Hypothalamus (tissue), 51 donors: ENCODE results near the gene TCTN2.
A peak's percentile ranks its signal among the peaks of the same experiment; 100 is the strongest.

Experiments used
- DNase-seq, 51 donors: peaks; one replicate each; lab custom pipeline; 2025; lab: John Stamatoyannopoulos, UW

TCTN2 gene

DNA sequence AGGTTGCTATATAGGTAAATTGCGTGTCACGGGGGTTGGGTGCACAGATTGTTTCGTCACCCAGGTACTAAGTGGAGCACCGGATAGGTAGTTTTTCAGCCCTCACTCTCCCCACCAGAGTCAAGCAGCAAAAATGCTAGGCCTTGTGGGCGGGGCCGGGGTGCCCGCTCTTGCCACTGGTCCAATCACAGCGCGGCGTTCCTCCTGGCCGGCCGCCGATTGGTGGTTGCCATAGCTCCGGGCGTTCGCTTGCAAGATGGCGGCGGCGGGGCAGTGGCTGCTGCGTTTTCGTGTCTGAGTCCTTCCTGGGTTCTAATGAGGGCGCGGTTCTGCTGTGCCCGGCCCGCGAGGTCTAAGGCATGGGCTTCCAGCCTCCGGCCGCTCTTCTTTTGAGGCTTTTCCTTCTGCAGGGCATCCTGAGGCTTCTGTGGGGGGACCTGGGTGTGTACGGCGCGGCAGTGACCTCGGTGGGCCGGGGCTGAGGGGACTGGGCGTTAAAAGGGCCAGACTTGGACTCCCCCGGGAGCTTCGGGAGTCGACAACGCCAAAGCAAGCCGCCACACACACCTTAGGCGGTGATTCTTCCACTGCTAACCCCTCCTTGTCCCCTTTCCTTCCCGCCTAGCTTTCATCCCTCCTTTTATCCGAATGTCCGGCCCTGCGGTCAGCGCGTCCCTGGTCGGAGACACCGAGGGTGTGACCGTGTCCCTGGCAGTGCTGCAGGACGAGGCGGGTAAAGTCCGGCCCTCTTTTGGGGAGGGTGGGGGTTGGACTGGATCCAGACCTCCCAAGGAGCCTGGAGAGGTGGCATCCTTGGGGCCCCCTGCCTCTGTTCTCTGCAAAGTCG lies at the start of gene TCTN2:
Gene TCTN2, plus strand, starts transcription at position 232 of the 847 bp plus-strand sequence. Its CDS starts 128 bp downstream, at position 360.
- peak; percentile 33 to 96 (median 87) for DNase-seq

DNA sequence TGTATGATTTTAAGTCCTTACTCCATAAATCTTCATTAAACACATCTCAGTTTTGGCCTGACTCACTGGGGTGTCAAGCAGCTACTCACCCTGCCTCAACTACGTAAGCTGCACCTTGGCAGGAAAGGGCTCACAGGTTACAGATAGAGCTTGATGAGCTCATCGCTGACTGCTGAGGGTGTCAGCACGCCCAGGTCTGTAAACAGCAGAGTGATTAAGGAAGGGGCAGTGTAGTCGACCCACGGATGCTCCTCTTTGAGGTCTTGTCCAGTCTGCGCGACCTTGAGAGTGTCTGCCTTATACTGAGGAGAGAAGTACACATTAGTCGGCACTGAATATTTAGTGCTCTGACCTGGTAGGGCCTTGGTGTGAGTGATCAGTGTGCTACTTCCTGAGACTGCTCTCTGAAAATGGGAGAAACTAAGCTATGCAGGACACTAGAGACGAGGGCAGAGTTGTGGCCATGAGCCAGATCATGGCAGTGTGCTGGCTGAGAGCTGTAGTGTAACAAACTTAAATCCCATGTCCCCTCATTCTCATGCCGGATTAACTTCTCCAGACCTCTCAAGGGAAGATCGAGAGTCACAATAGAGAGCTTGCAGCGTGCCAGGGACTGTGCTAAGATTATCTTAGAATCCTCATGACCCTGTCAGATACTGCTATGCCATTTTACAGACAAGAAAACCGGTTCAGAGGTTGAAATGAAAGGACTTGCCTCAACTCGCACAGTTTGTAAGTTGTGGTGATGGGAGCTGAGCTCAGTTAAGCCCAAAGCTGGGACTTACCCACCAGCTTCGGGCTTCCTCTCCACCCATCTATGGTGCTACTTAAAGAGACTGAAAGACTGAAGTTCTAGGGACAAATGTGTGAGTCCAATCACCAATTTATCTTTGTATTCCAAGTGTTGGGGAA lies 49.0 kb upstream of the TCTN2 start:
- no peak for DNase-seq

DNA sequence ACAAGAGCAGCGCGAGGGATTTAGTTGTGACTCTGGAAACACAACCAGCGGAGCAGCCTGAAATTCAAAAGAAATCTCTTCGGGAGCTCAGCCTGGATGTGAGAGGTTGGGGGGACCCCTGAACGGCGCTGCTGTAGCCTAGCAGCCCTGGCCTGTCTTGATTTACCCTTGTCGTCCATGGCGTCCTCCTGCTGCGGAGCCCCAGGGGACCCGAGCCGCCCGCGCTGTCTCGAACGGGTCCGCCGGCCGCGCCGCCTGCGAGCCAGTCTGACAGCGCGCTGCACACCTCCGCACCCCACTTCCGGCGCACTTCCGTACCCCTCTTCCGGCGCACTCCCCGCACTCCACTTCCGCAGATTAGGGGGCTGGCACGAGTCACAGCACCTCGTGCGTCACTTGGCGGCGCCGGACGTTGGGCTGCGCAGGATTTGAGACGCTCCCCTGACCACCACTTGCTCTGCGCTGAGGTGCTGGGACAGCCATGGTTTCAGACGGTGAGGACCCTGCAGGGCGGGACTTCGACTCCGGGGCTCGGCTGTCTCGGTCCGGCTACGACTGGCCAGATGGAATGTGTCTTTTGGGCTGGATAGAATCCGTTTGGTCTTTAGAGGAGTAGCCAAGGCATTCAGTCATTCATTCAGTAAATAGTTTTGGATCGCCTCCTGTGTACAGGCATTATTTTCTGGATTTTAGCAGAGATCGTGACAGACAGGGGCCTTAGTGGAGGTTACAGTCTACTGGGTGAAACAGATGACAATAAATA lies 37.4 kb upstream of the TCTN2 start, which contains the start of the genes EIF2B1 and GTF2H3:
Gene EIF2B1, minus strand, starts transcription at position 308 of the 763 bp plus-strand sequence. Its CDS starts 129 bp downstream, at position 179.
Gene GTF2H3, plus strand, starts transcription at position 451 of the 763 bp plus-strand sequence. Its CDS starts 31 bp downstream, at position 482.
- DNase-seq, result peak; percentile 76 to 99 (median 95)

DNA sequence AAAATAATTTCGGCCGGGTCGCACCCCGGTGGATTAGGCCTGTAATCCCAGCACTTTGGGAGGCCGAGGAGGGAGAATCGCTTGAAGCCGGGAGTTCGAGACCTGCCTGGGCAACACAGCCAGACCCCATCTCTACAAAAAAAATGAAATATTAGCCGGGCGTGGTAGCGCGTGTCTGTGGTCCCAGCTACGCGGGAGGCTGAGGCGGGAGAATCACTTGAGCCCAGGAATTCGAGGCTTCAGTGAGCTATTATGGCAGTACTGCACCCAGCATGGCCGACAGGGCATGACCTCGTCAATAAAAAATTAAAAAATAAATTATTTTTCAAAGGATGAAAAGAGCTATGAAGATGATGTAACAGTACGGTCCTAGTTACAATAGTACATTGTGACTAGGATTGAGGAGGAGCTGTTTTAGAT lies 36.8 kb upstream of the TCTN2 start:
- DNase-seq, result no peak

DNA sequence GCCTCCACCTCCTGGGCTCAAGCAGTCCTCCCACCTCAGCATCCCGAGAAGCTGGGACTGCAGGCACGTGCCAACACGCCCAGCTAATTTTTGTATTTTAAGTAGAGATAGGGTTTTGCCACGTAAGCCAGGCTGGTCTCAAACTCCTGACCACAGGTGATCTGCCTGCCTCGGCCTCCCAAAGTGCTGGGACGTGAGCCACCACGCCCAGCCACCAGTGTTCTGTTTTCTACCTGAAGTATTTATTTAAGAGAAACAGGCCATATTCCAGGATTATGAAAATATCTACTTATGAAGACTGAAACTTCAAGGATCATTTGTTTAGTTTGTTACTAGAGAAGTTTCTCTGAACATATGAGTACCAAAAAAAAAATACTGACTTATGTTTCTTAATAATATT lies 27.0 kb upstream of the TCTN2 start:
- DNase-seq, result no peak

DNA sequence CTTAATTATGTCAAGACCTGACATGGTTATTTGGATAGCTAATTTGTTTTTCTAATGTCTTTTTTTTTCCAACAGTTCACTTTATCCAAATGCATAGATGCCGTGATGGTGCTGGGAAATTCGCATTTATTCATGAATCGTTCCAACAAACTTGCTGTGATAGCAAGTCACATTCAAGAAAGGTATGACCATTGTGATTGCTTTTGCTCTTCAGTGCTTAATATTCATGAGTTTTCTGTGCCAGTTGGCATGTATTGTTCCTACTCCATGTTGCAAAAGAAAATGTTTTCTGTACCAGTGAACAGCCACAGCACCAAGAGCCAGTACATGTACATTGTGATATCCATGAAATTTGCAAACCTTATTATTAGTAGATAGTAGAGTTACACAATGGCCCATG lies 25.5 kb upstream of the TCTN2 start:
- DNase-seq, result no peak

DNA sequence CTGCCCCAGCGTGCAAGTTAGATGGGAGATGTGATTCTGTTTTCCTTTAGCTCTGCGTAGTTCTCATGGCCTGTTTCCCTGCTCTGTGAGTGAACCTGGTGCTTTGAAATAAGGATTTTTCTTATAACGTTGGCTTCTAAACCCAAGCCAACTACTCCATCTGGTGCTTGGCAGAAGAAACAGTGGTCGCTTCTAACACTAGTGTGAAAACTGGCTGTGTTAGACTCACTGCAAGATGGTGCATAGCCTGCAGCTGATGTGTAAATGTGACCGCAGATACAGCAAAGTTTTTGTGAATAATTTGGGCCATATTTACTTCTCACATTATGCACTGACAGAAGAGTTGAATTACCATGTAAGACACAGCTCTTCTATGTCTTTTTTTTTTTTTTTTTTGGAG lies 25.0 kb upstream of the TCTN2 start:
- DNase-seq, result no peak

DNA sequence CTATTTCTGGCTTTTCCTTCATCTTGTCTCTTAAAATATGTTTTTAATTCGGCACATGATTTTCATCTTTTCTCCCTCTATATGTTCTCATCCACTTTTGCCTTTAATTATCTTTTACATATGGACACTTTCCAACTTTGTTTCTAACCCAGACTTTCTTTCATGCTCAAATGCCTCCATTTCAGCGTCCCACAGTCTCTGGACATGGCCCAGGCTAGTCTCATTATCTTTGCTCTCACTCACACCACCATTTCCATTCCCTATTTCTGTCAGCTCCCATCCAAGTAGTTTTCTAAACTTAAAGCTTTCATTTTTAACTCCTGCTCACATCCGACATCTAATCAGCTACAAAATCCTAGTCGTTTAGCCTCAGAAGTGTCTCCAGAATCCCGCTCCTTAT lies 22.5 kb upstream of the TCTN2 start:
- DNase-seq, result no peak

DNA sequence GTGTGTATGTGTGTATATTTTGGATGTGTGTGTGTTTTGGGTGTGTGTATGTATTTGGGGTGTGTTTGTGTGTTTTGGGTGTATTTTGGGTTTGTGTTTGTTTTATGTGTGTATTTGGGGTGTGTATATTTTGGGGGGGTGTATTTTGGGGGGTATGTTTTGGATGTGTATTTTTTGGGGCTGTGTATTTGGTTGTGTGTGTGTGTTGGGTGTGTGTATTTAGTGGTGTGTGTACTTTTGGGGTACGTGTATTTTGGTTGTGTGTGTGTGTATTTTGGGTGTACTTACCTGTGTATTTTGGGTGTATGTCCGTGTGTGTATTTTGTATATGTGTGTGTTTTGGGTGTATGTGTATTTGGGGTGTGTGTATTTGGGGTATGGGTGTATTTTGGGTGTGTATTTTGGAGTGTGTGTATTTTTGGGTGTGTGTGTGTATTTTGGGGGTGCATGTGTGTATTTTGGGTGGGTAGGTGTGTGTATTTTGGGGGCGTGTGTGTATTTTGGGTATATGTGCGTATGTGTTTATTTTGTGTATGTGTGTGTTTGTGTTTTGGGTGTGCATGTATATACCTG lies 16.7 kb upstream of the TCTN2 start:
- no peak for DNase-seq

DNA sequence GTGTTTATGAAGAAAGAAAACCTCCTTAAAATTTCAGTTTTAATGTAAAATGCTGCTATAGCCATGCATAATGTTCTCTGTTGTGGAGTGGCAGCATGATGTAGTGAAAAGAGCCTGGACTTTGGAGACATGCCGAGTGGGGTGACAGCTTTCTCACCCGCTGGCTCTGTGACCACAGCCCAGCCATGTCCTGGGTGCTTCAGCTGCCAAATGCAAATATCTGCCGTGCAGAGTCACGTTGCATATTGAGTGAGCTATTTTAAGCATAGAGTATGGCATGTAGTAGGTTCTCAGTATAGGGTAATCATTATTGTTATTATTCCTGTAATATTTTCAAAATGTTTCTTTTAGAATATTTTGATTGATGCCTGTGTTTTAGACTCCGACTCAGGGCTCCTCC lies 15.5 kb upstream of the TCTN2 start:
- DNase-seq, result peak in 2 of 51 donors; percentile 1 to 6

DNA sequence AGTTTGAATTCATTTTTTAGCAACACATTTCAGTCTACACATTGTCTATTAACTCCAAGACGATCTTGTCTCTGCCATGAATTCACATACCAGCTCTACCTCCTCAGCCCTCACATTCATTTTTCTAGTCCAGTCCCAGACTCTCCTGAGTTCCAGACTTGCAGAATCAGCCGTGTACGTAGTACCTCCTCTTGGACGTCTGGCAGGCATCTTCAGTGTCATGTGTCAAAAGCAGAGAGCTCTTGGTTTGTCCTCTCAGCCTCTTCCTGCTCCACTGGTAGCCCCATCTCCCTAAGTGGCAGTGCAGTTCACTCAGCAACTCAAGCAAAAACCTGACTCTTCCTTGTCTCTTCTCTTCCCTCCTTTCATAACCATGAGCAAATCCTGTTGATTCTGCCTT lies 14.5 kb upstream of the TCTN2 start:
- DNase-seq, result no peak

DNA sequence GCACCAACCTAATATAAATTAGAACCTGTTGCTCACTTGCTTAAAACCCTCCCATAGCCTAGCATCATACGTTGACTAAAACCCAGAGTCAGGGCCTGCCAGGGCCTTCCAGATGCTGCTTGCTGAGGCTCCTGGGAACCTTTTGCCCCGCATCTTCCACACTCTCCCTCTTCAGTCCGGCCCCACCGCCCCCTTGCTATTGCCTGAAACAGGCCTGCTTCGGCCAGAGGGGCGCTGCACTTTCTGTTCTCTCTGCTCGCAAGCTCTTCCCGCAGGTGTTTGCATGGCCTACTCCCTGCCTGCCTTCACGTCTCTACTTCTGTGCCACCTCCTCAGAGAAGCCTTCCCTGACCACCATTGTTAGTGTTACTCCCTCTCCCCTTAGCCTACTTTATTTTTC lies 13.7 kb upstream of the TCTN2 start:
- DNase-seq, result no peak

DNA sequence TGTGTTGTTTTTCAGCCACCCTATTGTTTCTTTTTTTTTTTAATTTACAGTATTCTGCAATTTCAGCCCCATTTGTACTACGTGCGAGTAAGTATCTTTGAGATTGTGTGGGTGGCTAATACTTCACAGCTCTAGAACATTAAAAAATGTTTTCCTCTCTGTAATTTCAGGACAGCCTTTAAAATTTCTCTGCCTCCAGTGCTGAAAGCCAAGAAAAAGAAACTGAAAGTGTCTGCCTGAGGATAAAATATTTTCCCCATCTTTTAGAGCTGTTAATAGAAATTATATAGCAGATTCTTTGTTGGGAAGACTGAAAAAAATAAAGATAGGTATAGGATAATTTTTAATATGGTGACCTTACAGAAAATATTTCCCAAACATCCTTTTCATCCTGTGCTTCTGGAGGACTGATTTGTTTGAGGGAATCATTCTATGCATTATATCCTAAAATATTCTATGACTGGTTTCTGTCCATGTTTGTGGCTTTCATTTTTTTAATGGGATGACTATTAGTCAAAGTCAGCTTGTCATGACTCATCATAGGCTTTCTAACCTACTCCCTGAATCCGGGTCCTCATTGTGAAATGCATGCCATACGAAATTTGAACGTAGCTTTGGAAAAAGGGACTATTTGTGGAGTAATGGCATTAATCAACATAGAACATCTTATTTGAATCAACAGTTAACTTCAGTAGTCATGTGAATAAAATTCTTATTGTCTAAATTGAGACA lies 10.8 kb upstream of the TCTN2 start:
- DNase-seq, result no peak

DNA sequence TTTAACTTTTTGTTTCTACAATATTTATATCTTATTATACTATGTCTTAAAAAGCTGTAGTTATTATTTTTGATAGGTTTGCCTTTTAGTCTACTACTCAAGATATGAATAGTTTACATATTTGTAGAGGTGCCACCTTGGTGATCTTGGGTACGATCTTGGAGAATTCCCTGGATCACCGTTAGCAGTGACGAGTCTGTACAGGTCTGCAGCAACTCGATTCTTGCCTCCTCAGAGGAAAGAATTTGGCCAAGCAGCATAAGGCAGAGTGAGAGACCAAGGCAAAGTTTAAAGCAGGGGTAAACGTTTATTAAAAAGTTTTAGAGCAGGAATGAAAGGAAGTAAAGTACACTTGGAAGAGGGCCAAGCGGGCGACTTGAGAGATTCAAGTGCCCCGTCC lies 3.1 kb upstream of the TCTN2 start:
- DNase-seq, result no peak

DNA sequence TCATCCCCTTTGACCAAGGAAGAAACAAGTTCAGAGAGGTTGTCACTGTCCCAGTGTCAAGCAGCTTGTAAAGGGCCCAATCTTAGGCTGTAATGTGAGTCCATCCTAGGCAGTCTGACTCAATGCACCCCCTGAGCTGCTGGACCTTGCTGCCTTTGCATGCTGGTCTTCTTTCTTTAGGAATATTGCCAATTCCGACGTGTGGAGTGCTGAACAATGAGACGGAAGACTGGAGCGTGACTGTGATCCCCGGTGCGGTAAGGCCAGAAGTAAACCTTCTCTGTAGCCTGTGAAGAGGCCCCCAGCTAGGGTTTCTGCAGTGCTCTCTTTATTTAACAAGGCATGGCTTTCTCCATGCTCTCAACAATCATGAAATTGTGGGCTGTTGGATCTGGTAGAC lies 963 bp downstream of the TCTN2 start:
- peak in 2 of 51 donors; percentile 4 to 7 for DNase-seq

DNA sequence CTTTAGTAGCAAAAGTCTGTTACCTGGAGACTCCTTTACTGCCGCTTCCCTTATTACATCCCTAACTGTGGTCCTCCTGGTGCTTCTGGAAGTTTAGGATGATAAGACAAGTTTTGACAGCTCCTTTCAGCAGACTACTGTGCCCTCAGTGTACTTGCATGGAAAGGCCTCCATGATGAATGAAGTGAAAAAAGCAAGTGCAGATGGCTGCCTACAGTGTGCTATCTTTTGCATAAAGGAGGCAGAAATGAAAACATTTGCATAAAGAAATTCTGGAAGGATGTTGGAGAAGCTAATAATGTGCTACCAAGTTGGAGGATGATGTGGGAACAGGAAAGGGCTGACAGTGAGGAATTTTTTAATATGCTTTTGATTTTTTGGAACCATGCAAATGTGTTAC lies 4.5 kb downstream of the TCTN2 start:
- DNase-seq, result no peak

DNA sequence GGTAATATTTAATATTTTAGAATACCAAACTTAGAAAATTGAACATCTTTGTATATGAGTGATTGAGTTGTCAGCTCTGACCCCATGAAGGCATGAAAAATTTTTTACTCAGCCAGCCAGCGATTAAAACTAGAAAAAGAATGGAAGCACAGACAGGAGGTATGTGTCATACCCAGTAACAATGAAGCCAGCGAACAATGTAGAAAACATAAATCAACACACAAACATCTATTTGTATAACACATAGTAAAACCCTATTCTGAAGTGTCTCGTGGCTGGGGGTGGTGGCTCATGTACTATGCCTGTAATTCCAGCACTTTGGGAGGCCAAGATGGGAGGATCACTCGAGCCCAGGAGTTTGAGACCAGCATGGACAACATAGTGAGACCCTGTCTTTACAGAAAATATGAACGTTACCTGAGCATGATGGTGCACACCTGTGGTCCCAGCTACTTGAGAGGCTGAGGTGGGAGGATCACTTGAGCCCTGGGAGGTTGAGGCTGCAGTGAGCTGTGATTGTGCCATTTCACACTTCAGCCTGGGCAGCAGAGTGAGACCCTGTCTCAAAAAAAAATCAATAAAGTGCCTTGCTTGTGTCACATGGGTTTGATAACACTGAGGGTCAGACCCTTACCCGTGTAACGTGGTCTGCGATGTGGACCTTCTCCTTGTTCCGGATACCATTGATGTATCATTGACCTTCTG lies 5.9 kb downstream of the TCTN2 start:
- DNase-seq, result no peak

DNA sequence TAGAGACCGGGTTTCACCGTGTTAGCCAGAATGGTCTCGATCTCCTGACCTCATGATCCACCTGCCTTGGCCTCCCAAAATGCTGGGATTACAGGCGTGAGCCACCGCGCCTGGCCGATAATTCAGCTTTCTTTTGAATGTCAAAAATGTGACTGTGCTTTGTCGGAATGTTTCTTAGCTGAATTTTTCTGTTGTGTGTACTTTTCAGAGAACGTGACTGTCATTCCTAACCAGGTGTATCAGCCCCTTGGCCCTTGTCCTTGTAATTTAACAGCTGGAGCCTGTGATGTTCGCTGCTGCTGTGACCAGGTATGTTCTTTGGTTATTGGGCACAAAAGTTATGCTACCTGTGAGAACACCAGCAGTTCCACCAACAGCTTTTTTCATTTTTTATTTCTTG lies 8.1 kb downstream of the TCTN2 start:
- no peak for DNase-seq

DNA sequence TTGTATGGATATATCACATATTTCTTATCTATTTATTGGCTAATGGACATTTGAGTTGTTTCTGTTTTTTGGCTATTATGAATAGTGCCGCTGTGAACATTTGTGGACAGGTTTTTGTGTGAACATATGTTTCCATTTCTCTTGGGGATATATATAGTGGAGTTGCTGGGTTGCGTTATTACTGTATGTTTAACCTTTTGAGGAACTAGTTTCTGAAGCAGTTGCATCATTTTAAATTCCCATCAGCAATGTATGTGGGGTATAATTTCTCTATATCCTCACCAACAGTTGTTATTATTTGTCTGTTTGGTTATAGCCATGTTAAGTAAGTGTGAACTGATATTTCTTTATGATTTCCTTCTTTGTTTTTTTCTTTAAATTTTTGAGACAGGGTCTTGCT lies 10.7 kb downstream of the TCTN2 start:
- no peak for DNase-seq
